GM18505 (cell line): ENCODE measurements around the gene POLR1C.
A peak's percentile ranks its signal among the peaks of the same experiment; 100 is the strongest.
"Not testable (repeated sequence)": the region's sequence is repeated elsewhere in the genome, so short reads cannot be mapped to it uniquely, and the experiment has no call there.

Experiments used
- ATAC-seq: cut with Tn5 transposase; IDR thresholded peaks from one replicate; pipeline ENCODE4 v1.9.1; 2021; ENCODE audit not compliant: unreplicated experiment
- POLR2A ChIP-seq: IDR thresholded peaks from 4 replicates; pipeline ENCODE4 v1.6.1; 2011; ENCODE audit warnings: borderline replicate concordance; ENCODE audit not compliant: insufficient read depth, insufficient read length; ENCODE audit errors: extremely low read depth

Gene POLR1C

GRCh38 chr6:43516697-43517504, at the start of gene POLR1C, which contains the start of gene YIPF3:
Gene POLR1C, plus strand, starts transcription at chr6:43517089. Its CDS starts 21 bp downstream, at chr6:43517110.
Gene YIPF3, minus strand, starts transcription at chr6:43516926. Its CDS starts 119 bp downstream, at chr6:43516807.
- peak; percentile 93 for TF ChIP-seq POLR2A

DNA sequence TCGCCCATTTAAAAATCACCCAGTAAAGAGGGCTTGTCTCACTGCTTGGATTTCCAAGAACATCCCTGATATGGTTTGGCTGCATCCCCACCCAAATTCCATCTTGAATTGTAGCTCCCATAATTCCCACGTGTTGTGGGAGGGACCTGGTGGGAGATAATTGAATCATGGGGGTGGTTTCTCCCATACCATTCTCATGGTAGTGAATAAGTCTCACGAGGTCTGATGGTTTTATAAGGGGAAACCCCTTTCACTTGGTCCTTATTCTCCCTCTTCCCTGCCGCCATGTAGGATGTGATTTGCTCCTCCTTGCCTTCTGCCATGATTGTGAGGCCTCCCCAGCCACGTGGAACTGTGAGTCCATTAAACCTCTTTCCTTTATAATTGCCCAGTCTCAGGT, 49.6 kb upstream of the POLR1C start:
- not testable (repeated sequence) for ATAC-seq

More at GRCh38 chr6:43516697-43517504, at the start of gene POLR1C, which contains the start of gene YIPF3:
- peak; percentile 79 for ATAC-seq

DNA sequence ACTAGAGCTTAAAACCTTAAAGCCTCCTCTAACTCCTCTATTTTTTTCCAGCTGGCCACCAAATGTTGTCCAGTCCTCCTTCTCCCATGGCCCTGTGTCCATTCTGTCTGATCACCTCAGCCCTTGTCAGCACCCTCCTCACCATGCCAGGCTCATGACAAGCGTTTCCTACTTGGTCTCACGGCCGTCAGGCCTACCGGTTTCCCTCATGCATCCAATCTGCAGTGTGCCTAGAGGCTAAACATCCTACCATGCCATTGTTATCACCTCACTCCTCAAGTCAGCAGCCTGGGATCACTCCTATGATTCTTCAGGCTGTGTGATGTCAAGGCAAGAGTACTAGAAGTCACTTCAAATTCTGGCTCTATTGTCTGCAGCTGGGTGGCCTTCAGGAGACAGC, 49.1 kb upstream of the POLR1C start:
- TF ChIP-seq POLR2A: no peak
- ATAC-seq: no peak

DNA sequence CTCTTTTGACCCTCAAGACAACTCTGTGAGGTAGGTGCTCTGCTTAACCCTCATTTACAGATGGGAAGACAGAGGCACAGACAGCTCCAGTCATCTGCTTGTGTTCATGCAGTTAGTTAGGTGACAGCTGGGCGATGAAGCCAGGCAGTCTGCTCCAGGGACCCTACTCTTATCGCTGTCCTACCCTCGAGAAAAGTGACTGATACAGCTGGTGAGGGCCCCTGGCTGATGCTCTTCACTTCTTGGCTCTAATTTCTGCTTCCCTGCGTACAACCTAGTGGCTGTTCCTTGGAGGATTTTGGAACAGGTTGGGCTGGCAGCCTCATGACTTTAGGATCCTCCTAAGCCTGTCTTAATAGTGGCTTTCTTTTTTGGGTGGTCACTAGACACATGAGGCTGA, 48.6 kb upstream of the POLR1C start:
- no peak for TF ChIP-seq POLR2A
- ATAC-seq: no peak

- ATAC-seq: no peak
- TF ChIP-seq POLR2A: no peak
Observed at GRCh38 chr6:43468748-43469681, 47.9 kb upstream of the POLR1C start.

- no peak for ATAC-seq
- no peak for TF ChIP-seq POLR2A
Observed at GRCh38 chr6:43469947-43470346, 46.9 kb upstream of the POLR1C start.

DNA sequence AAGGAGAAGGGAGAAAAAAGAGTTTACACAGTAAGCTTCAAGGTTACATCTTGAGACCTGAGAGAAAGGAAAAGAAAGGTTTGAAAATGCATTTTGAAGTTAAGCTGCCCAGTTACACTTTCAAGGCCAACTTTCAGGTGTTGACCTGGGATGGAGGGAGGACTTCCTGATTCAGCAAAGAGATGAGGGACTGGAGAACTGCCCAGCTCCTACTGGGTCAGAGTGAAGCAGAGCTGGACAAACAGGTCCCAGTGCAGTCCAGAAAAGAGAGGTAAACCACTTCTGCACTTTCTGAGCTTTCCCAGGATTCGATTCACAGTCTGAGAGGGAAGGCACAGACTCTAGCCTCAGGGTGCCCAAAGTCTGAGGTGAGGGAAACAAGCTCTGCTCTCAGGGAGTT, 45.5 kb upstream of the POLR1C start:
- ATAC-seq: no peak
- TF ChIP-seq POLR2A: no peak

- no peak for TF ChIP-seq POLR2A
- no peak for ATAC-seq
Observed at GRCh38 chr6:43472515-43472914, 44.4 kb upstream of the POLR1C start.

GRCh38 chr6:43475516-43475915, 41.4 kb upstream of the POLR1C start:
- no peak for TF ChIP-seq POLR2A
- no peak for ATAC-seq

DNA sequence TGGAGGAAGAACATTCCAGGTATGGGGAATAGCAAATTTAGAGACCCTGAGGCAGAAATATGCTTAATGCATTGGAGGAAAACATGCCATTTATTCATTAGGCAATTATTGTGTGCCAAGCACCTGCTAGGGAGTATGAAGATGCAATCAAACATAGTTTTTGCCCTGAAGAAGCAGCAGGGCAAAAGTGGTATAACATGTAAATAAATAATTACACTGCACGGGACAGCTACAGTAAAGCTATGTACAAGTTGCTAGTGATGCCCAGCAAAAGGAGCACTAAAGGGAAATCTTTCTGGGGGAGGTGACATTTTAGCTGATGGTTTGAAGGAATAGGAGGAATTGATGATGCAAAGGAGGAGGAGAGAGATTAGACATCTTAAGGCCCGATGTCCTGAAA, 40.1 kb upstream of the POLR1C start:
- no peak for TF ChIP-seq POLR2A
- ATAC-seq: no peak

- TF ChIP-seq POLR2A: peak; percentile 89
Observed at GRCh38 chr6:43477235-43478007, 39.5 kb upstream of the POLR1C start, which contains the start of gene TJAP1. Gene TJAP1, plus strand, starts transcription at chr6:43477570. Its CDS starts 21,432 bp downstream, at chr6:43499002.

GRCh38 chr6:43478008-43478372, 38.9 kb upstream of the POLR1C start:
- no peak for ATAC-seq
- no peak for TF ChIP-seq POLR2A

More at GRCh38 chr6:43477235-43478007, 39.5 kb upstream of the POLR1C start, which contains the start of gene TJAP1:
- ATAC-seq: peak; percentile 90

- no peak for ATAC-seq
- no peak for TF ChIP-seq POLR2A
Observed at GRCh38 chr6:43481075-43481474, 35.8 kb upstream of the POLR1C start.

DNA sequence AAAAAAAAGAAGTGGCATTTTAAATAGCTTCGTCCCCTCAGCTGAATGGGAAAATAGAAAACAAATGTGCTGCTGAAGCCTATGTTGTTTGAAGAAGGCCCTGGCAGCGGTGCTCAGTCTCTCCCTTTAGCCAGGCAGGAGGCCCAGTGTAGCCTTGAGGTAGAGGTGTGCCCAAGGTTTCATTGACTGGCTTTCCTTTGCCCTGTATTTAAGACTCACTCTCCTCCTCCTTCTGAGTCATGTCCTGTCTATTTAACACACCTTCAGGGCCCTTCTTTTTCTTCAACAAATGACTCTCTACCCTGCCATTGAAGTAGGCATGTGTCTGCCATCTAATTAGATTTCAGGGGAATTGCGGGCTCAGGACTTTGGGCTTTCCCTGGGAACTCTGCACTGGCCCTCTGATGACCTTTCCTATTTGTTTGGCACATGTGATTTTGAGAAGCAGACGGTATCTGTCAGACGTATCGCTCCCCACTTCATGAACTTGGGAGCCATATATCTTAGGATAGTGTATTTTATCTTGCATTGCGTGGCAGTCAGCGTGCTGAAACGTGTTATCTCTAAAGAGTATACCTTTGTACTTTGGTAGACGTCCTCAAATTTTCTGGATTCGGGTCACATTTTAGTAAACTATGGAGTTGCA, 35.2 kb upstream of the POLR1C start:
- TF ChIP-seq POLR2A: no peak

More for the DNA sequence above, 35.2 kb upstream of the POLR1C start:
- ATAC-seq: no peak
